ENCODE data around the gene POMC.
"Not testable (repeated sequence)": the region's sequence is repeated elsewhere in the genome, so short reads cannot be mapped to it uniquely, and the experiment has no call there.

Gene POMC

DNA sequence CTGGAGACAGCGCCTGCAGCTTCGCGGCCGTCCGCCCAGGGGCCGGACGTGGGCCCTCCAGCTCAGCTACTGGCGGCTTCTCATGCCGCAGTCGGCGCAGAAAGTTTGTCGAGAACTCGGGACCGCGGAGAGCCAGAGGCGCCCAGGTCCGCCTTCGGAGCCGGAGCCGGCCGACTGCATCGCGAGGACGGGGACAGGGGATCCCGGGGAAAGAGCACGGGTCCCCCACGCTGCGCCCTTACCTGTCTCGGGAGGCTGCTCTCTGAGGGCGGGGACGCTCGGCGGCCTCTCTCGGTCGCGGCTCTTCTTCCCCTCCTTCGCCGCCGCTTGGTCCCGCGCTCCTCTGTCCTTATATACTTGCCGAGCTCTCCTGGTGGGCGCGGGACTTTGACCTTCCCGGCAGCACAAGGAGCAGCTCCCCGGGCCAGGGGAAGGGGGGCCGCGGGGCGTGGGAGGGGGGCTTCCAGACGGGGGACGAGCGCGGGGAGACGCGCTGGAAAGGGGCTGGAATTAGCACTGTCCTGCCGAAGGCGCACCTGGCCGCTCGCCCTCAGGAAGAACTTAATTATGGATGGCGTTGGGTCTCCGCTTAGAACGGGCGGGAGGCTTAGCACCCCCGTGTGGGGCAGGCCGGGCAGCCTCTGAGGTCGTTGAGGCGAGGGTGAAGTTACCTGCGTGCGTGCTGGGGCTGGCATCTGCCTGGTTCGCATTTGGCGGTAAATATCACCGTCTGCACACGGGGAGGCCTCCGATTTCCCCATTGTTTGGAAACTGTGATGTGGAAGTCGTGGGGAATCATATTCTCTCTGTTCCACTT is at the start of gene POMC:
TSS of gene POMC (minus strand) at position 325 of the 817 bp plus-strand sequence. CDS start 3,808 bp downstream, outside the sequence.
- DNase-seq (ENCODE audit: low read depth), result no peak

DNA sequence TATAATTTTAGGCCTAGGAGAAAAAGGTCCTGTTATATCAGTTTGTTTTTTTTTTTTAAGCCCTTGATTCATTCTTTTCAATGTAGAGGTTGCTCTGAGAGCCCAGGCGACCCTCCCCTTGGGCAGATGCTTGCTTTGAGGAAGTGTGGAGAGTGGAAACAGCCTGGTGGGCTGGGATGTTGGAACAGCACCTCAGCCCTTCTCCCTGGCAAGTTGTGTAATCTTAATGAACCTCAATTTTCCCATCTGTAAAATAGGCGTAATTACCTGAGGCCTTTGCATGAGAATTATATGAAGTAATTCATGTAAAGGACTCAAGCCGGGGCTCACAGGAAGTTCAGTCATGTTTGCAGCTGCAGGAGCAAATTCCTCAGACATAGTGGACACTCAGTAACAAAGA is 49.7 kb upstream of the POMC start:
- DNase-seq (ENCODE audit: low read depth), result no peak

DNA sequence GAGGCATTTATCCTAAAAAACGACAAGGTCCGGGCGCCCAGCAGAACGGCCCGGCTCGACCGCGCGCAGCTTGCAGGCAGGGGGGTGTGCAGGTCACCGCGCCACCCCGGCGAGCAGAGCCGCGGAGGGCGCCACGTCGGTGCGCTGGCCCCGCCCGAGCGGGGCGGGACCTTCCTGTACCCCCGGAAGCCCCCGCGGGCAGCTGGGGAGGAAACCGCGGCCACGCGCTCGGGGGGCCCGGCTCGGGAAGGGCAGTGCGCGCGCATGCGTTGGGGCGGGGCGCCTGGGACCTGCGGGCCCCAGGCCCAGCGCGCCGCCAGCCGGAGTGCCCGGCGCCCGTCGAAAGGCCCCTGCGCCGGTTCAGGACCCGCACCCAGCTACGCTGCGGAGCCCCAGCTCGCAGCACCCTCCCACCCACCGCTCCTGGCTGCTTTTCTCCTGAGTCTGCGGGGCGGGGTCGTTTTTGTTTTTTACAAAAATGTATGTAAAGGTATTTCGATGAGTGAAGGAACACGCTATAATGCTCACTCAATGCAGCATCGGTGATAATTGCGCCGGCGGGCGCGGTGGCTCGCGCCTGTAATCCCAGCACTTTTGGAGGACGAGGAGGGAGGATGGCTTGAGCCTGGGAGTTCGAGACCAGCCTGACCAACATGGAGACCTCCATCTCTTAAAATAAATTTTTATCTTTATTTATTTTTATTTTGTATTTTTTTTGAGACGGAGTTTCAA is 47.7 kb upstream of the POMC start:
- DNase-seq (ENCODE audit: low read depth), result peak; percentile 88

DNA sequence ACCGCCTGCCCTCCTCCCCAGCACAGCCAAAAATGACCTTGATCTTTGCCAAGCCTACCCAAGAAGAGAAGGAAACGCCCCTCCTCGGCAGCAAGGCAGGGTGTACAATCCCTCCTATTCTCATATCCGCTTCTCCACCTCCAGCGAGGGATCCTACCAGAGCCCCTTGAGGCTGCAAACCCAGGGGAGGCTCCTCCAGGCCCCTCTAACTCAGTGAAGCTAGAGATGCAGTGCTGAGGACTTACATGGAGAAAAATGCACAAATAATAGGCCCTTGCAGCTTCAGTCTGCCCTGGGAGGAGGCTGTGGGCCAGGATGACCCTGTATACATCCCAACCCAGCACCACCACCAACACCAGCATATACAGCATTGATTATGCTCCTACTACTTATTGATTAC is 46.9 kb upstream of the POMC start:
- DNase-seq (ENCODE audit: low read depth), result no peak

DNA sequence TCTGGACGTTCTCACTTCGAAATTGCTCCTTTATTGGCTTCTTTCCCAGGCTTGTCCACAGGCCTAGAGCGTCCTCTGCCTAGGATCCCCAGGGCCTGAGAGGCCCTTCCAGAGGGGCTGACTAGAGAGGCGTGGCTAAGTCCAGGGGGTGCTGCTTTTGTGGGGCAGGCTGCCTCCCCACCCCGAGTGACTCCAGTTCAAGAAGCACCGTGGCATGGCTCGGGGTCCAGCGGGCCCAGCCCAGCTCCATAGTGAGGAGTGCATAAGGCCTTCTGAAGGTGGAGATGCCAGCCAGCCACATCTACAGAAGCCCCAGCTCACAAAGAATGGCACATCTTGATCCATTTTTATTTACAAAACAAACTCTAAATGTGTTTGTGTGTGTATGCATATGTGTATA is 44.8 kb upstream of the POMC start:
- no peak for DNase-seq (ENCODE audit: low read depth)

DNA sequence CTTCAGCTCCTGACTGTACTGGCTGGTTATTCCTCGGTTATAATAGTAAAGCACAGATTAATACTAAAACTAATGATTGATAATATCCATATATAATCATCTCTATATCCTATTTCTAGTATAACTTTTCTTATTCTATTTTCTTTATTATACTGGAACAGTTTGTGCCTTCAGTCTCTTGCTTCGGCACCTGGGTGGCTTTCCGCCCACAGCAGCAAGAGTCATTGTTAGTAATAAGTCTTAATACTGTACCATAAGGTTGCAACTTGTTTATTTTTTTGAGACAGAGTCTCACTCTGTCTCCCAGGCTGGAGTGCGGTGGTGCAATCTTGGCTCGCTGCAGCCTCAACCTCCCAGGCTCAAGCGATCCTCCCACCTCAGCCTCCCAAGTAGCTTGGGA is 42.5 kb upstream of the POMC start:
- not testable (repeated sequence) for DNase-seq (ENCODE audit: low read depth)

DNA sequence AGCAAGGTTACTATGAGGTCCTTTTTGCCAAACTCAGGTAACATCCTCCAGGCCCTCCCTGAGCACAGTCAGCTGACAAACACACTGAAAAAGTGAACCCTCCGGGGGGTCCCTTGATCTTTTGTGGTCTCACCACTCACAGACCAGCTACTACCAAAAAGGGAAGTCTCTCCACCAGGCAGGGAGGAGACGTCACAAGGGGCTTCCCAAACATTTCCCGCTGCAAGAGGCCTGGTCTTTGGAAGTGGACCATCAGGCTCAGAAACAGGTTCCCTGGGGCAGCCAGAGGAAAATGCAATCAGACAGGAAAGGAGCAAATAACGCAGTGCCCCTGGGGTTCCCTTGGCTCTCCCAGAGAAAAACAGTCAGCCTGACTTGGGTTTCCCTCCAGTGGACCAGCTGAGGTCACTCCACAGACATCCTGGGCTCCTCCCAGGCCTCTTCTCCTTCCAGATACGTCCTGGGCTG is 38.7 kb upstream of the POMC start:
- no peak for DNase-seq (ENCODE audit: low read depth)

DNA sequence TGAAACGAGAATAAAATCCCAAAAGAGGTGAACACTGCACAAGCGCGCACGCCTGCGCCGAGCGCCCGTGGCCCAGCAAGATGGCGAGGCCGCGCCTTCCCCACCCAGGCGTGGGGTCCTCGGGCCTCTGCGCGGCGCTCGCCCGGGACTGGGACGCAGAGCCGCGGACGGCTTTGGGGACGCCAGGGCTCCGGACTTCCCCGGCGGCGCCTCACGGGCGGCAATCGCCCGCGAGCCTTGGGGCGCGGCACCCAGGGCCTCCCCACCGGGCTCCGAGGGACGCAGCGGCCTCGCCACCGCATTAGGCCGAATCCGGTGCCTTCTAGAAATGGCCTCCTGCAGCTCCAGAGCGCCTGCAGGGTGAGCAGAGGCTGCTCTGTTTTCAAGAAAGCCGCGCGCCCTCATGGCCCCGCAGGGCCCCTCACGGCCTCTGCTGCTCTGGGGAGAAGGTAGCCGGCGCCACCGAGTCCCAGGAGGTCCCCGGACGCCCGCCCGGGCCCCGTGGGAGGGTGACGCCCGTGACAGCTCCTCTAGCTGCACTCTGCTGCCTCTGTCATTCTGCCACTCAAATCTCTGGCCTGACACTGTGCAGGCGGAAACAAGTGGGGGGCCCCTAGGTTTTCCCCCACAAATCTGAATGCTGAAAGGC is 35.9 kb upstream of the POMC start:
- DNase-seq (ENCODE audit: low read depth), result no peak

DNA sequence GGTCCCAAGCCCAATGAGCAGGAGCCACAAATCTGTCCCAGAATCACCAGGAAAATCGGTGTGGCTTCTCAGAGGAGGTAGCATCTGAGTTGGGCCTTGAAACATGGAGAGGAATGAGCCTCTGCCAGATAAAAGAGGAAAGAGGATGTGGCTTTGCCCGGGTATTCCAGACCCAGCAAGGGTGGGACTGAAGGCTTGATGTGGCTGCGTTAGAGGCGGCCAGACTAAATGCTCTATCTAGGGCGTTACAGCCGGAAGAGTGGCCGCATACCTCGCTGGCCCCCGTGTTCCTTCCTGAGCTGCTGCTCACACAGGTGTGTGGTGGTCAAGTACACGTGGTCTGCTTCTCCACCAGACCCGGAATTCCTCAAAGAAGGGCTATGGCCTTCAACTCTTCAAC is 33.9 kb upstream of the POMC start:
- no peak for DNase-seq (ENCODE audit: low read depth)

DNA sequence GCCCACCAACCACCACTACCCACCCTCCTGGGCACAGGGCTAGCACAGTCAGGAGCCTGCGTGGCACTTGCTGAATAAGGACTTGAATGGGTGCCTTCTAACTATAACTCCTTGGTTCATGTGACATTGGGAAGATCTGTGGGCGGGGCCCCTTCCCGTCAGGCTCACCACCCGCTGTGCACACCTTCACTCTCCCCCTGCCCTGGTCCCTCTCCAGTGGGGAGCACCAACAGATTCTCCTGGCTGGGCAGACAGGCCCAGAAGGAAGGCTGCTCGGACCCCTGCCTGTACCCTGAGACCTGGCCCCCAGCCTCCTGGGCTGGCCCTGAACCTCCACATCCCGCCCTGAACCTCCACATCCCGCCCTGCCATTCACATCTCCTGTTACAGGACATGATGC is 33.4 kb upstream of the POMC start:
- no peak for DNase-seq (ENCODE audit: low read depth)

DNA sequence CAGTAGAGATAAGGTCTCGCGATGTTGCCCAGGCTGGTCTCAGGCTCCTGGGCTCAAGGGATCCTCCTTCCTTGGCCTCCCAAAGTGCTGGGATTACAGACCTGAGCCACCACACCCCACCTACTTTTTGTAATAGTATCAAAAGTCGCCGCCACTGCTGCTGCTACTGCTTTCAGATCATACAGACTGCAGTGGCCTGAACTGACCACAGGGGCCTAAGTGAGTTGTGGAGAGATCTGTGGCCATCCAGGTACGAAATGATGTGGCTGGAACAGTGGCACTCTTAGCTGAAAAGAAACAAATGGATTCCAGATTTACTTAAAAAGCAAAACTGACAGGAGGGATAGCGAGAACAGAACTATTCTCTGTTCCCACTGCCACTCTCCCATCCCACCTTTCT is 32.9 kb upstream of the POMC start:
- DNase-seq (ENCODE audit: low read depth), result no peak

DNA sequence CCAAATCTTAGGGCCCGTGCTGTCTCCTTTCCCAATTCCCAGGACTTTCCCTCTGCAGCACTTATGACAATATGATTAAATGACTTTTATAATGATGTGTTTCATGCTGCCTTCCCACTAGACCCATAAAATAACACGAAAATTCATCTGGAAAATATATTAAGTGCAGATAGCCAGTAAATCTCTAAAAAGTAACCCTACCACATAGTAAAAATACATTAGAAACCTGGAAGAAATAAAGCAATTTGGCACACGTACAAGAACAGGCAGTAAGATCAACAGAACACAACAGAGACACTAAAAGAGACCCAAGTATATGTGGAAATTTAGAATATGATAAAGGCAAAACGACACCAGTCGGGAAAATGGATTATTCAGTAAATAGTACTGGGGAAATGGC is 30.2 kb upstream of the POMC start:
- DNase-seq (ENCODE audit: low read depth), result no peak

DNA sequence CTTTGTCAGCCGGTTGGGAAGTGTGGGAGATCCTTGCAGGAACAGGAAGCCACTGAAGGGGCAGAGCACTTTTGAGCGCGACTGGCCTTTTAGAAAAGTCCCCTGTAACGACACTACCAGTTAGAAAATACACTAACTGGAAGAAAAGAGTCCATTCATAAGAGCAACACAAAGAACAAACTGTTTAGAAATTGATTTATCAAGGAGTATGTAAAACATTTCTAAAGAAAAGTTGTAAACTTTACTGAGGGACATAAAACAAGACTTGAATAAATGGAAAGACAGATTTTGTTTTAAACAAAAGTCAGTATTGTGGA is 29.8 kb upstream of the POMC start:
- DNase-seq (ENCODE audit: low read depth), result no peak

DNA sequence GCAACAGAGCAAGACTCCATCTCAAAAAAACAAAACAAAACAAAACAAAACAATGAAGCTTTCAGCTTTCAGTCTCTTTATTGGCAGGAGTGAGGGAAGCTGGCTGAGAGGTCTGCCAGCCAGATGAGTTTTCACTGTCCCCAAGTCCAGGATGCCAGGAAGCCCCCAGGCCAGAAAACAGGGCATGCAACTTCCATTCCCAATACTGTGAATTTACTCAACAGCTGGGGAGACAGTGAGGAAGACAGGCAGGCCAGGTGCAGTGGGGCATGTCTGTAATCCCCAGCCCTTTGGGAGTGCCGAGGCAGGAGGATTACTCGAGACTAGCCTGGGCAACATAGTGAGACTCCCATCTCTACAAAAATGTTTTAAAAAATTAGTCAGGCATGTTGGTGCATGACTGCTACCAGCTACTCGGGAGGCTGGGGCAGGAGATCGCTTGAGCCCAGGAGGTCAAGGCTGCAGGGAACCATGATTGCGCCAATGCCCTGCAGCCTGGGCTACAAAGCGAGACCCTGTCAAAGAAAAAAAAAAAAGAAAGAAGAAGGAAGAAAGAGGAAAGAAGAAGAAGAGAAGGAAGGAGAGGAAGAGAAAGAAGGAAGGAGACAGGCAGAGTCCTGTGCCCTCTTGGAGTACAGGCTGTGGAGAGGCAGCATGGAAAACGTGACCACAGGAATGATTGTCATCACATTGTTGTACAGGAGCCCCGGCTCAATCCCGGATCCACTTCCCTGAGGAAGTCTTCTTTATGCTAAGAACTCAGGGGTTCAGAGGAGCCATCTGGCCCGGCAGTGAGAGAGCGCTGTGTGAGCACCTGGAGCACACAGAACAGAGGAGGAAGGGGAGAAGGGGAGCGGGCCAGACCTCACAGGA is 29.2 kb upstream of the POMC start:
- no peak for DNase-seq (ENCODE audit: low read depth)

DNA sequence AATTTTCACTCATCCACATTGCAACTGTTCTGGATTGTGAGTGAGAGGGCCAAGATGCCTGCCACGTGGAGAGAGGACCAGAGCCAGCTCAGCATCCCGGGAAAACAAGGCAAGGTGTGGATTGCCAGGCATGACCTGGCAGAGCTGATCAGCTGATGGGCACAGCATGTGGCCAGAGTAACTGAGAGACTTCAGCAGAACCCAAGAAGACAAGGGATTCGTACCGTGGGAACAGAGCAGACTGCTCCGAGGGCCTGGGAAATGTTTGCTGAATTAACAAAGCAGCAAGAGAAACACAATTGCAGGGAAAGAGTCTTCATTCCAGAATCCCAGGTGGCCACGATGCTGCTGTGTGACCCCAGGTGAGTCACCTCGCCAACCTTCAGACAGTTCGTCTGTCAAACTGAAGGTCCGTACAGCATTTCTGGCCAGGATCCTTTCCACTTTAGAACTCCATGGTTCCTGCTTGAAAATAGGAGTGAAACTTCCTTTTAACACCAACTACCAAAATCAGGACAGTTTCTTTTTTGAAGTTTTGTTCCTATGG is 26.3 kb upstream of the POMC start:
- DNase-seq (ENCODE audit: low read depth), result no peak

DNA sequence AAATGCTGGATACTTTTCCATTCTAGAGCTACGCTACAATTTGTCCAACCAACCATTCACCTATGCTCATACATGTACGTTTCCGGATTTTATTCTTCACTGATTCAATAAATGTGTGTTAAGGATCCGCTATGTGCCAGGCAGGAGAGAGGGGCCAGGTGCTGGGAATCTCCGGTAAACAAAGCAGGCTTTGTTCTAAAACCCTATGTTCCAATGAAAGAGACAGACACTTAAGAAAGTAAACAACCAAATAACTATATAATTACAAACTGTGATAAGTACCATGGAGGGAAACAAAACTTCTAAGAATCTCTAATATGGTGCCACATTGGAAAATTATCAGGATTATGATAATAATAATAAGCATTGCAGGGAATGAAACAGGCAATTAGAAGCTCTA is 22.2 kb upstream of the POMC start:
- DNase-seq (ENCODE audit: low read depth), result no peak

DNA sequence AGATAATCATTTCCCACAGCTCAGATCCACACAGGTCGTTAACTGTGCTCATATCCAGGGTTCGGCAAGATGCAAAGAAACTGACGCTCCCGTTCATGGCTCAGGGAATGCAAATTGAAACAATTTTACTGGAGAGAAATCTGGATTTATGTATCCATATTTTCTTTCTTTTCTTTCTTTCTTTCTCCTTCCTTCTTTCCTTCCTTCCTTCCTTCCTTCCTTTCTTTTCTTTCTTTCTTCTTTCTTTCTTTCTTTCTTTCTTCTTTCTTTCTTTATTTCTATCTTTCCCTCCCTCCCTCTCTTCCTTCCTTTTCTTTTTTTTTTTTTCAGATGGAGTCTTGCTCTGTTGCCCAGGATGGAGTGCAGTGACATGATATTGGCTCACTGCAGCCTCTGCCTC is 20.0 kb upstream of the POMC start:
- no peak for DNase-seq (ENCODE audit: low read depth)

DNA sequence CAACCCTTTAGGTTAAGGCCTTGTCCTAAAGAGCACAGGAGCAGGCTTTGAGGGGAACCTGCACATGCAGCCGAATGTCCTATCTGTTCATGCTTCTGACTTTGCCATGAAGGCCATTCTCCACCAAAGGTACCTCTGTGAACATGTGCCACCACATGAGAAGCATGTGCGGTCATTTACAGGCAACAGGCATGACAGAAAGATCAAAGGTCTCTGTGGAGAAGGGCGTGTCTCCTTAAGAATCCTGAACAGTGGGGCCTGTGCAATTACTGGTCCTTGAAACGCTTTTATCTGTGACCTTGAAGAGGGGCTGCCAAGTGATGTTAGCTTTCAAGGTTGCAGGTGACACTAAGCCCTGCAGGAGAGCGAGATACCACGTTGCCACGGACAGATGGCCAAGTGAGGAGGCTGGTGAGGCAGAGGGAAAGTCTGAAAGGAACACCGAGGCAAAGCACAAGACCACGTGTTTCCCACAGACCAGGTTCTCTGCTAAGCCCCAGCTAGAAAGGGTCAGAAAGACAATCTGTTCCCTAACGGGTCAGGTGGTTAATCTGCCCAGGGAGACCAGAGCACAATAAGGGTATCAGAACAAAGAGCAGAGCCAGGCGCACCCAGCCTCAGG is 19.5 kb upstream of the POMC start:
- no peak for DNase-seq (ENCODE audit: low read depth)

DNA sequence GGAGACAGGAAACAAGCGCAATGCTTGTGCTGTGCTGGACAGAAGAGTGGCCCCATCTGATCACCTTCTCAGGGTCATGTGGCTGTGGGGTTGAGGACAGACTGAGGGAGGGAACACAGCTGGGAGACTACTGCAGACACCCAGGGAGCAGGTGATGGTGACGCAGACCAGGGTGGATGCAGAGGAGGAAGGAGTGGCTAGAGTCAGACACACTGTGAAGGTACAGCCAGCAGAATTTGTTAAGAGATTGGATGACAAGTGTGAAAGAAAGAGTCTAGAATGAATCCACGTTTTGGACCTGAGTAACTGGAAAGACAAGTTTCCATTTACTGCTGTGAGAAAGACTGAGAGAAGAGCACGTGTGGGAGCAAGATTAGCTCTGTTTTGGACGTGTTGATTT is 15.9 kb upstream of the POMC start:
- no peak for DNase-seq (ENCODE audit: low read depth)

DNA sequence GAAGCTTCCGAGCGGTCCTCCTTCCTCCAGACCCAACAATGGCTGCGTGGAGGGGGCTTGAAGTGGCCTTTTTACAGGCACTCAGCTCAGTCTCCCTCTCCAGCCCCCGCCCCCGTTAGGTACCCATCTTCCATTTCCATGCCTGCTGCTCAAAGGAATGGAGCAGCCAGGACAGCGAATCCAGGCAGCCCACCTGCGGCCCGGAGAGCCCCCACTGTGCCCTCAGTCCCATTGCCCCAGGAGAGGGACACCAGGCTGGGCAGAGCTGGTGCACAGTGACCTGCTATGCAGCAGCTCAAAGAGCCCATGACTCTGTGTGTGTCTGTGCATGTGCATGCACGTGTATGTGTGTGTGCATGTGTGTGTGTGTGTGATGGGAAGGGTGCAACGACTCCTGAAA is 10.6 kb upstream of the POMC start:
- DNase-seq (ENCODE audit: low read depth), result no peak

DNA sequence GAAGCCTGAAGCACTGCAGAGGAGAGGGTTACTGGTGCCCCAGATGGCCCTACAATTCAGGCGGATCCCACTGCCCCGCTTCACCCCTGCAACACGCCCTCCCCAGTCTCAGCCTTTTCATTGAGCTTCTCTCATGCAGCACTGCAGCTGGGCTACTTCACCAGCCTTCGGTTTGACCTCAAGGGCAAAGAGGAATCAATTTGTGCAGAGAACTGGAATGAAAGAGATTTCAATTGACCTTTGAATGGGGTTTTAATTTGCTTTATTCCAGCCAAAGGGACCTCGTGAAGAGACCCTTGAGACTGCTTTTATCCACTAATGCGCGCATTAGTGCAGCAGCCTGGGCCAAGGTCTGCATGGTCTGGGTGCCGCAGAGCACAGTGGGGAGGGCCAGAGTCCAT is 8.8 kb upstream of the POMC start:
- DNase-seq (ENCODE audit: low read depth), result no peak
